Measurements from ENCODE around the gene ZBTB21. TPM values are rescaled to one million over a fixed set of nuclear protein-coding genes. Genes with fewer than 3 reads are reported as not detected.

Gene ZBTB21
- total and polyA plus RNA-seq, 9 of the 15 experiments (the other 6 are each of a cell fraction or from before 2014, with no cell fraction given) = 2.2 to 15.2 (median 8.7) TPM

GRCh38 chr21:41953831-41954653, 56.1 kb downstream of the ZBTB21 start, which contains the start of gene C2CD2 (continued):
- TF ChIP-seq TARDBP (IDR thresholded peaks at IDR 0.05) (no peak), U2AF1 (optimal IDR thresholded peaks at IDR 0.05; ENCODE audit: low read depth, low read length) (no peak), ERF (CRISPR knock-in tag; IDR thresholded peaks at IDR 0.05) (0 out of 2 replicates have a peak, but pooled peaks have one; percentile 52), PPARD (CRISPR knock-in tag; IDR thresholded peaks at IDR 0.05) (no peak), MIER1 (IDR thresholded peaks at IDR 0.05; ENCODE audit: low read depth) (no peak), CAMTA2 (CRISPR knock-in tag; conservative IDR thresholded peaks at IDR 0.05) (no peak), ZBTB1 (CRISPR knock-in tag; IDR thresholded peaks at IDR 0.05; ENCODE audit: borderline replicate concordance, low read depth) (no peak), SRSF9 (IDR thresholded peaks at IDR 0.05; ENCODE audit: borderline replicate concordance, low read depth, low read length) (no peak), BMI1 (IDR thresholded peaks at IDR 0.05; ENCODE audit: low read length) (no peak), HMG20B (CRISPR knock-in tag; IDR thresholded peaks at IDR 0.05) (no peak), TAF1 (IDR thresholded peaks at IDR 0.05; ENCODE audit: control insufficient read depth, extremely low read depth, insufficient read depth, low read length, severe bottlenecking) (no peak), KAT7 (CRISPR knock-in tag; IDR thresholded peaks at IDR 0.05; ENCODE audit: borderline replicate concordance) (no peak), NR2C1 (IDR thresholded peaks at IDR 0.05) (no peak), NR2C1 (tag; IDR thresholded peaks at IDR 0.05) (no peak), PHTF2 (CRISPR knock-in tag; IDR thresholded peaks at IDR 0.05) (no peak), GTF2B (IDR thresholded peaks at IDR 0.05; ENCODE audit: extremely low read depth, insufficient read length) (no peak)
- TF ChIP-seq, protein P1, sequence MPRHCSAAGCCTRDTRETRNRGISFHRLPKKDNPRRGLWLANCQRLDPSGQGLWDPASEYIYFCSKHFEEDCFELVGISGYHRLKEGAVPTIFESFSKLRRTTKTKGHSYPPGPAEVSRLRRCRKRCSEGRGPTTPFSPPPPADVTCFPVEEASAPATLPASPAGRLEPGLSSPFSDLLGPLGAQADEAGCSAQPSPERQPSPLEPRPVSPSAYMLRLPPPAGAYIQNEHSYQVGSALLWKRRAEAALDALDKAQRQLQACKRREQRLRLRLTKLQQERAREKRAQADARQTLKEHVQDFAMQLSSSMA (CRISPR knock-in tag; IDR thresholded peaks at IDR 0.05) = no peak
- TF ChIP-seq, protein P2, sequence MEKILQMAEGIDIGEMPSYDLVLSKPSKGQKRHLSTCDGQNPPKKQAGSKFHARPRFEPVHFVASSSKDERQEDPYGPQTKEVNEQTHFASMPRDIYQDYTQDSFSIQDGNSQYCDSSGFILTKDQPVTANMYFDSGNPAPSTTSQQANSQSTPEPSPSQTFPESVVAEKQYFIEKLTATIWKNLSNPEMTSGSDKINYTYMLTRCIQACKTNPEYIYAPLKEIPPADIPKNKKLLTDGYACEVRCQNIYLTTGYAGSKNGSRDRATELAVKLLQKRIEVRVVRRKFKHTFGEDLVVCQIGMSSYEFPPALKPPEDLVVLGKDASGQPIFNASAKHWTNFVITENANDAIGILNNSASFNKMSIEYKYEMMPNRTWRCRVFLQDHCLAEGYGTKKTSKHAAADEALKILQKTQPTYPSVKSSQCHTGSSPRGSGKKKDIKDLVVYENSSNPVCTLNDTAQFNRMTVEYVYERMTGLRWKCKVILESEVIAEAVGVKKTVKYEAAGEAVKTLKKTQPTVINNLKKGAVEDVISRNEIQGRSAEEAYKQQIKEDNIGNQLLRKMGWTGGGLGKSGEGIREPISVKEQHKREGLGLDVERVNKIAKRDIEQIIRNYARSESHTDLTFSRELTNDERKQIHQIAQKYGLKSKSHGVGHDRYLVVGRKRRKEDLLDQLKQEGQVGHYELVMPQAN (IDR thresholded peaks at IDR 0.05; ENCODE audit: borderline replicate concordance) = 0 out of 2 replicates have a peak, but pooled peaks have one; percentile 59
- TF ChIP-seq, protein P3, sequence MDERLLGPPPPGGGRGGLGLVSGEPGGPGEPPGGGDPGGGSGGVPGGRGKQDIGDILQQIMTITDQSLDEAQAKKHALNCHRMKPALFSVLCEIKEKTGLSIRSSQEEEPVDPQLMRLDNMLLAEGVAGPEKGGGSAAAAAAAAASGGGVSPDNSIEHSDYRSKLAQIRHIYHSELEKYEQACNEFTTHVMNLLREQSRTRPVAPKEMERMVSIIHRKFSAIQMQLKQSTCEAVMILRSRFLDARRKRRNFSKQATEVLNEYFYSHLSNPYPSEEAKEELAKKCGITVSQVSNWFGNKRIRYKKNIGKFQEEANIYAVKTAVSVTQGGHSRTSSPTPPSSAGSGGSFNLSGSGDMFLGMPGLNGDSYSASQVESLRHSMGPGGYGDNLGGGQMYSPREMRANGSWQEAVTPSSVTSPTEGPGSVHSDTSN (CRISPR knock-in tag; IDR thresholded peaks at IDR 0.05; ENCODE audit: low read depth) = no peak
- TF ChIP-seq, protein P3 (tag; conservative IDR thresholded peaks at IDR 0.05; ENCODE audit: low read depth) = no peak
- TF ChIP-seq, protein P4, sequence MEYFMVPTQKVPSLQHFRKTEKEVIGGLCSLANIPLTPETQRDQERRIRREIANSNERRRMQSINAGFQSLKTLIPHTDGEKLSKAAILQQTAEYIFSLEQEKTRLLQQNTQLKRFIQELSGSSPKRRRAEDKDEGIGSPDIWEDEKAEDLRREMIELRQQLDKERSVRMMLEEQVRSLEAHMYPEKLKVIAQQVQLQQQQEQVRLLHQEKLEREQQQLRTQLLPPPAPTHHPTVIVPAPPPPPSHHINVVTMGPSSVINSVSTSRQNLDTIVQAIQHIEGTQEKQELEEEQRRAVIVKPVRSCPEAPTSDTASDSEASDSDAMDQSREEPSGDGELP (CRISPR knock-in tag; IDR thresholded peaks at IDR 0.05; ENCODE audit: borderline replicate concordance) = no peak

Data from K562 (cell line).